B cell (primary cell): ENCODE data around the gene CHIT1. TPM values are rescaled to one million over a fixed set of nuclear protein-coding genes. Genes with fewer than 3 reads are reported as not detected.

ENCODE experiments used
- ATAC-seq: fragments of 200-7000 bp; cut with Tn5 transposase; one replicate; pipeline ENCODE4 v1.10.0; 2021; ENCODE audit warnings: low read depth, mild to moderate bottlenecking, moderate number of reproducible peaks, moderate library complexity
- CTCF ChIA-PET: fragments of 350-600 bp; sonication (Branson Sonifier 250); formaldehyde crosslinking; loops from one replicate; lab custom pipeline; 2021; ENCODE audit warnings: antibody characterized with exemption, inconsistent platforms; lab: Charles Lee
- POLR2A ChIA-PET: fragments of 350-600 bp; sonication (Branson Sonifier 250); formaldehyde crosslinking; loops from one replicate; lab custom pipeline; 2021; ENCODE audit warnings: antibody characterized with exemption; lab: Charles Lee
- DNase-seq: peaks from one replicate; pipeline ENCODE4 v3.0.0; 2013
- H2AFZ ChIP-seq: 2 replicates; pipeline ENCODE4 v1.6.1; 2012; ENCODE audit warnings: mild to moderate bottlenecking, low read depth, low read length; ENCODE audit not compliant: insufficient read depth, poor library complexity, severe bottlenecking
- H3K27ac ChIP-seq, 2 donors: 1 replicate in 1 of 2; 2 replicates in 1 of 2; pipeline ENCODE4 v1.5.1; 2012 to 2013; ENCODE audit warnings: low read length in 2 of 2, mild to moderate bottlenecking in 2 of 2, moderate library complexity in 1 of 2
- H3K27me3 ChIP-seq, 4 experiments: fragments of 200-600 bp in 1 of 4; sonication (generic) in 1 of 4; replicated peaks in 1 of 4; 1 replicate in 2 of 4; 2 replicates in 2 of 4; pipeline versions ENCODE4 v1.6.1 to v1.7.0; 2013 to 2016; ENCODE audit warnings: low read length in 3 of 4, mild to moderate bottlenecking in 2 of 4, mixed read lengths in 1 of 4, moderate library complexity in 1 of 4; ENCODE audit not compliant: insufficient read depth in 4 of 4, control insufficient read depth in 3 of 4; ENCODE audit errors: control extremely low read depth in 1 of 4
- H3K36me3 ChIP-seq, 2 experiments: replicated peaks in 1 of 2; 1 replicate in 1 of 2; 2 replicates in 1 of 2; pipeline versions ENCODE4 v1.6.1 to v1.7.1; 2013; ENCODE audit warnings: low read length in 1 of 2; ENCODE audit not compliant: insufficient read depth in 2 of 2, control insufficient read depth in 1 of 2; ENCODE audit errors: control extremely low read depth in 1 of 2, extremely low read depth in 1 of 2
- H3K4me1 ChIP-seq, 2 donors: fragments of 200-600 bp in 1 of 2; sonication (generic) in 1 of 2; 1 replicate in 1 of 2; 2 replicates in 1 of 2; pipeline versions ENCODE4 v1.5.1 to v1.6.1; 2013 to 2017; ENCODE audit warnings: low read length in 2 of 2; ENCODE audit not compliant: control insufficient read depth in 2 of 2, insufficient read depth in 2 of 2
- H3K4me2 ChIP-seq: replicated peaks from 2 replicates; pipeline ENCODE3; 2012; ENCODE audit warnings: mild to moderate bottlenecking, low read depth, low read length; ENCODE audit not compliant: poor library complexity, severe bottlenecking
- H3K4me3 ChIP-seq, 5 experiments: fragments of 200-600 bp in 1 of 5; sonication (generic) in 1 of 5; 1 replicate in 3 of 5; 2 replicates in 2 of 5; pipeline versions ENCODE4 v1.5.1 to v1.7.0; 2011 to 2016; ENCODE audit warnings: low read length in 4 of 5, mild to moderate bottlenecking in 4 of 5, low read depth in 2 of 5, control low read depth in 1 of 5, moderate library complexity in 1 of 5; ENCODE audit not compliant: insufficient read depth in 1 of 5; ENCODE audit errors: control extremely low read depth in 1 of 5, extremely low read depth in 1 of 5
- H3K79me2 ChIP-seq: fragments of 200-600 bp; sonication (generic); one replicate; pipeline ENCODE4 v1.6.0; 2016; ENCODE audit warnings: low read length; ENCODE audit not compliant: control insufficient read depth, insufficient read depth
- H3K9ac ChIP-seq: fragments of 200-600 bp; sonication (generic); 2 replicates; pipeline ENCODE4 v1.6.1; 2017; ENCODE audit warnings: mild to moderate bottlenecking, low read length, moderate library complexity
- H3K9me3 ChIP-seq, 3 donors: one replicate each; pipeline versions ENCODE4 v1.6.1 to v1.7.1; 2013; ENCODE audit warnings: low read length in 2 of 3; ENCODE audit not compliant: control insufficient read depth in 2 of 3, insufficient read depth in 1 of 3; ENCODE audit errors: control extremely low read depth in 1 of 3
- H4K20me1 ChIP-seq: 2 replicates; pipeline ENCODE4 v1.6.0; 2012; ENCODE audit warnings: mild to moderate bottlenecking, low read length; ENCODE audit not compliant: insufficient read depth, control insufficient read depth, poor library complexity, severe bottlenecking
- H3K27ac Mint-ChIP-seq: one replicate; pipeline ENCODE4 v1.8.0; 2021; ENCODE audit warnings: mixed read lengths
- H3K27me3 Mint-ChIP-seq: one replicate; pipeline ENCODE4 v1.8.0; 2021; ENCODE audit warnings: mixed read lengths
- H3K4me1 Mint-ChIP-seq: one replicate; pipeline ENCODE4 v1.8.0; 2021; ENCODE audit warnings: mixed read lengths
- H3K4me3 Mint-ChIP-seq: one replicate; pipeline ENCODE4 v1.8.0; 2021; ENCODE audit warnings: mixed read lengths
- H3K9me3 Mint-ChIP-seq: one replicate; pipeline ENCODE4 v1.8.0; 2022; ENCODE audit warnings: mixed read lengths; ENCODE audit not compliant: insufficient read depth
- EZH2 ChIP-seq: IDR thresholded peaks from 2 replicates; pipeline ENCODE4 v1.6.1; 2012; ENCODE audit warnings: borderline replicate concordance, low read depth, mild to moderate bottlenecking, moderate library complexity, low read length; ENCODE audit not compliant: insufficient read depth, poor library complexity, severe bottlenecking
- WGBS: methylation state at CpG from one replicate; pipeline ENCODE4 v1.1.5; 2013; ENCODE audit warnings: missing lambda C conversion rate; ENCODE audit not compliant: insufficient coverage; 5-methylcytosine and 5-hydroxymethylcytosine counted together
- intact Hi-C: fragments of 100-400 bp; cut with micrococcal nuclease; formaldehyde crosslinking; loops from one replicate; pipeline ENCODE4 v1.10.0; 2022
- polyA plus RNA-seq: library from polyadenylated mRNA; depleted of rRNA; stranded (reverse); fragments of >200 nt; gene quantifications from 2 replicates; pipeline ENCODE4 v1.2.3, GENCODE V29; 2012
- total RNA-seq, 2 donors: library from RNA; stranded (reverse); fragments of 120-200 nt in 1 of 2; gene quantifications; 1 replicate in 1 of 2; 2 replicates in 1 of 2; pipeline versions ENCODE4 v1.2.3 to v1.2.4, GENCODE V29; 2013 to 2022
- TF ChIP-seq, protein P1 (sequence below): fragments of 200-600 bp; IDR thresholded peaks from one replicate; pipeline ENCODE4 v1.8.0; 2022; ENCODE audit warnings: antibody characterized with exemption, mild to moderate bottlenecking

Gene CHIT1
- total and polyA plus RNA-seq, 2 donors (not counting 1 experiment from before 2014, with no cell fraction given) = 2.0 to 8.2 TPM

- DNase-seq = no peak
- ATAC-seq = no peak
- H3K79me2 ChIP-seq = no peaks in the 10 kb centered on the region
- ChIA-PET CTCF (interaction anchor here (1.0 kb wide), 1 partner anchor 159 kb away, joined by 3 read pairs; no protein-coding TSS in a partner anchor), POLR2A (no interaction called here)
- no peaks in the 10 kb centered on the region for H4K20me1 ChIP-seq
- H3K4me1 ChIP-seq = no peaks in the 10 kb centered on the region
- TF ChIP-seq, protein P1, sequence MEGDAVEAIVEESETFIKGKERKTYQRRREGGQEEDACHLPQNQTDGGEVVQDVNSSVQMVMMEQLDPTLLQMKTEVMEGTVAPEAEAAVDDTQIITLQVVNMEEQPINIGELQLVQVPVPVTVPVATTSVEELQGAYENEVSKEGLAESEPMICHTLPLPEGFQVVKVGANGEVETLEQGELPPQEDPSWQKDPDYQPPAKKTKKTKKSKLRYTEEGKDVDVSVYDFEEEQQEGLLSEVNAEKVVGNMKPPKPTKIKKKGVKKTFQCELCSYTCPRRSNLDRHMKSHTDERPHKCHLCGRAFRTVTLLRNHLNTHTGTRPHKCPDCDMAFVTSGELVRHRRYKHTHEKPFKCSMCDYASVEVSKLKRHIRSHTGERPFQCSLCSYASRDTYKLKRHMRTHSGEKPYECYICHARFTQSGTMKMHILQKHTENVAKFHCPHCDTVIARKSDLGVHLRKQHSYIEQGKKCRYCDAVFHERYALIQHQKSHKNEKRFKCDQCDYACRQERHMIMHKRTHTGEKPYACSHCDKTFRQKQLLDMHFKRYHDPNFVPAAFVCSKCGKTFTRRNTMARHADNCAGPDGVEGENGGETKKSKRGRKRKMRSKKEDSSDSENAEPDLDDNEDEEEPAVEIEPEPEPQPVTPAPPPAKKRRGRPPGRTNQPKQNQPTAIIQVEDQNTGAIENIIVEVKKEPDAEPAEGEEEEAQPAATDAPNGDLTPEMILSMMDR = no peak
- TF ChIP-seq EZH2 = no peak
- no peak overlapping the region for H3K4me3 ChIP-seq
- peaks cover 44% of the 10 kb centered on the region for H3K27me3 Mint-ChIP-seq
- no peak overlapping the region for H3K27ac ChIP-seq
- H3K4me2 ChIP-seq = no peak overlapping the region
- H3K27ac Mint-ChIP-seq = no peak overlapping the region
- WGBS = 81% methylated on average over 2 of the region's 3 CpGs
- H3K9me3 Mint-ChIP-seq = no peaks in the 10 kb centered on the region
- H3K9me3 ChIP-seq = no peaks in the 10 kb centered on the region
- no peak overlapping the region for H3K4me3 Mint-ChIP-seq
- no peak overlapping the region for H2AFZ ChIP-seq
- no peaks in the 10 kb centered on the region for H3K4me1 Mint-ChIP-seq
- intact Hi-C loops = no loop called here
- no peak overlapping the region for H3K9ac ChIP-seq
- peaks cover 0 to 9% (median 1%) of the 10 kb centered on the region in 4 experiments for H3K27me3 ChIP-seq
- no peaks in the 10 kb centered on the region for H3K36me3 ChIP-seq
These were observed 30.5 kb downstream of the CHIT1 start for GRCh38 chr1:203199002-203199401.

- H3K9me3 Mint-ChIP-seq = no peaks in the 10 kb centered on the region
- H3K4me2 ChIP-seq = no peak overlapping the region
These were observed 31.8 kb downstream of the CHIT1 start for GRCh38 chr1:203197625-203198024.

More at GRCh38 chr1:203197625-203198024, 31.8 kb downstream of the CHIT1 start:
- Mint-ChIP-seq H3K4me3 (no peak overlapping the region), H3K4me1 (no peaks in the 10 kb centered on the region), H3K27ac (no peak overlapping the region), H3K27me3 (peaks cover 33% of the 10 kb centered on the region)
- H3K27me3 ChIP-seq = peaks cover 0 to 9% (median 1%) of the 10 kb centered on the region in 4 experiments
- peaks cover 0 to 4% (median 0%) of the 10 kb centered on the region in 3 donors for H3K9me3 ChIP-seq
- no peaks in the 10 kb centered on the region for H3K79me2 ChIP-seq
- intact Hi-C loops = no loop called here
- H3K9ac ChIP-seq = no peak overlapping the region
- no peak for DNase-seq
- no peaks in the 10 kb centered on the region for H3K36me3 ChIP-seq
- H3K4me3 ChIP-seq = no peak overlapping the region
- no peak overlapping the region for H3K27ac ChIP-seq
- no peaks in the 10 kb centered on the region for H4K20me1 ChIP-seq
- no peaks in the 10 kb centered on the region for H3K4me1 ChIP-seq
- WGBS = no CpG with 5 or more reads among the region's 3 CpGs
- POLR2A ChIA-PET = no interaction called here
- CTCF ChIA-PET = no interaction called here
- TF ChIP-seq, protein P1 = no peak
- ATAC-seq = no peak
- no peak overlapping the region for H2AFZ ChIP-seq
